A673 (cell line): ENCODE measurements around the gene KCTD12.

Experiments used
- CTCF ChIP-seq: fragments of 300-800, 200-600 bp; sonication (generic); conservative IDR thresholded peaks from 2 replicates; pipeline ENCODE4 v1.5.1; 2017; ENCODE audit warnings: low read depth, mild to moderate bottlenecking, antibody characterized with exemption, low read length, moderate library complexity, mixed read lengths
- EZH2 ChIP-seq: fragments of 200-600 bp; sonication (generic); IDR thresholded peaks from 2 replicates; pipeline ENCODE4 v1.6.1; 2017; ENCODE audit warnings: borderline replicate concordance, low read depth, mild to moderate bottlenecking, mixed read lengths, antibody characterized with exemption, low read length; ENCODE audit not compliant: poor library complexity, severe bottlenecking

DNA sequence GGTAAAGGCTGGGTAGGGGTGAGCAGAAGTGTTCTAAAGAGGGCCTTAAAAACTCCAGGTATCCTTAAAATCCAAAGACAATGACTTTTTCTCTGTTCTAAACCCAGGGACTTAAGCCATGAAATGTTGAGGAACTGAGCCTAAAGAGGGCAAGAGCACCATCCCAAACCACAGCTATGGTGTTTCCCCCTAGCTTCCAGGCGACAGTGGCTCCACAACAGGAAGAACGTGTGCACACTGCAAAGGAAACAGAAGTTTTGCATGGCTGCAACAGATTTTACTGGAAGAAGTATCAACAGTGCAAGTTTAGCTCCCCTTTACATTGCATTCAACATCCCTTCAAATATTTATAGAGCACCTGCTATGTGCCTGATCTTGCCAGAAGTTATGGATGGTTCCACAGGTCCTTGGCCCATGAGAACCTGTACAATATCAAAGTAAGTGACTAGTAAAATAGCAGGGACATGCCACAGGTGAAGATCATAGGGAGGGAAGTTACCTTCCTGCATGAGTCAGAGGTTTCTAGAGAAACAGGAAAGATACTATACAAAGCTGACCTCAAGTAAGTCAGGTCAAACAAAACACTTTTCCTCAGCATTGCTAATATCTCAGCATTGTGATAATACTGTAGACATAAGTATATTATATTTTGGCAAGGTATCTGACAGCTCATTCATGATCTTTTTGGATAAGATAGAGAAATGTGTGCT, 8.4 kb upstream of the KCTD12 start:
- TF ChIP-seq CTCF (no peak), EZH2 (no peak)
